GM10248 (cell line): Measurements from ENCODE around the gene GPATCH2.

Experiments used
- CTCF ChIA-PET: fragments of 300-600 bp; sonication (Branson Sonifier 250); formaldehyde crosslinking; extraction: SDS; loops from one replicate; lab custom pipeline; 2021; ENCODE audit warnings: antibody characterized with exemption; lab: Yijun Ruan, JAX
- POLR2A ChIA-PET: fragments of 350-650 bp; sonication (Branson Sonifier 250); formaldehyde crosslinking; extraction: SDS; loops from one replicate; lab custom pipeline; 2020; ENCODE audit warnings: antibody characterized with exemption; lab: Yijun Ruan, JAX
- DNase-seq: peaks from one replicate; pipeline ENCODE4 v3.0.0; 2012; ENCODE audit errors: extremely low spot score
- TF ChIP-seq, protein P1 (sequence below): IDR thresholded peaks from 2 replicates; pipeline ENCODE4 v1.5.1; 2012; ENCODE audit warnings: mild to moderate bottlenecking, low read depth; ENCODE audit errors: extremely low read depth, missing control alignments, control extremely low read depth

GPATCH2 gene

GRCh38 chr1:217540321-217540720, 90.6 kb downstream of the GPATCH2 start:
- ChIA-PET CTCF (interaction anchor here (0.9 kb wide), 1 partner anchor 14 kb away, joined by 3 read pairs; no protein-coding TSS in a partner anchor), POLR2A (no interaction called here)
- no peak for DNase-seq
- TF ChIP-seq, protein P1, sequence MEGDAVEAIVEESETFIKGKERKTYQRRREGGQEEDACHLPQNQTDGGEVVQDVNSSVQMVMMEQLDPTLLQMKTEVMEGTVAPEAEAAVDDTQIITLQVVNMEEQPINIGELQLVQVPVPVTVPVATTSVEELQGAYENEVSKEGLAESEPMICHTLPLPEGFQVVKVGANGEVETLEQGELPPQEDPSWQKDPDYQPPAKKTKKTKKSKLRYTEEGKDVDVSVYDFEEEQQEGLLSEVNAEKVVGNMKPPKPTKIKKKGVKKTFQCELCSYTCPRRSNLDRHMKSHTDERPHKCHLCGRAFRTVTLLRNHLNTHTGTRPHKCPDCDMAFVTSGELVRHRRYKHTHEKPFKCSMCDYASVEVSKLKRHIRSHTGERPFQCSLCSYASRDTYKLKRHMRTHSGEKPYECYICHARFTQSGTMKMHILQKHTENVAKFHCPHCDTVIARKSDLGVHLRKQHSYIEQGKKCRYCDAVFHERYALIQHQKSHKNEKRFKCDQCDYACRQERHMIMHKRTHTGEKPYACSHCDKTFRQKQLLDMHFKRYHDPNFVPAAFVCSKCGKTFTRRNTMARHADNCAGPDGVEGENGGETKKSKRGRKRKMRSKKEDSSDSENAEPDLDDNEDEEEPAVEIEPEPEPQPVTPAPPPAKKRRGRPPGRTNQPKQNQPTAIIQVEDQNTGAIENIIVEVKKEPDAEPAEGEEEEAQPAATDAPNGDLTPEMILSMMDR, result no peak

DNA sequence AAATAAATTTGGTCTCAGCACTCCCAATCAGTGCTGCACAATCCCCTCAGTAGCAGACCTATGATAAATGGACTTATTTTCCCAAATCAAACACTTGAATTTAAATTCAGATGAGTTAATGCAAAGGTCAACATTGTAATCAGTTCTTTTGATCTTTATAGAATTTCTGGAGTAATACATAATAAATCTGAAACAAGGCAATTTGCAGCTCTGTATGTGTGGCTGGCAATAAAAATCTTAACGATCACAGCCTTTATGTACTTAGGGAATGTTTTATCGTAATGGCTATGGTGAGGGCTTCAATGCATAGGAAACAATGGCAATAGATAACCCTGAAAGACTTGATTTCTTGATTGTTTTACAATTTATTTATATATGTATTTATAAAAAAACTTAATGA, 91.4 kb downstream of the GPATCH2 start:
- TF ChIP-seq, protein P1, result no peak
- CTCF ChIA-PET, result no interaction called here
- POLR2A ChIA-PET, result no interaction called here
- DNase-seq, result no peak

GRCh38 chr1:217535601-217536377, 95.1 kb downstream of the GPATCH2 start:
- DNase-seq, result no peak
- ChIA-PET CTCF (no interaction called here), POLR2A (no interaction called here)
- TF ChIP-seq, protein P1, result no peak

DNA sequence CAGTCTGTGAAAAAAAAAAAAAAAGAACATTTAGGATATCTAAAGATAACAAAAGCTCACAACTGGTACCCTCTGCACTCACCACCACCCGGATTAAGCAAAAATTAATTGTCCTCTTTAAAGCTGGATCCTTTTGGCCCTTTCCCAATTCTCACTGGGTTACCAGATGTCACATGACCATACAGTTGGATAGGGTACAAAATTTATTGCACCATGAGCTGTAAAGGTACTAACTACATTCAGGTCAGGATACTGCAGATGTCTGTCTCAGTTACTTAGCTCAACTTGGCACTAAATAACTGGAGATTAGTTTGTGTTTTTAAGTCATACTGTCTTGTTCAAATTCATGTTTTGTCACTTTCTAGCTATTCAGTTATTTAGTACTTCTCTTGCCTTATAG, 96.3 kb downstream of the GPATCH2 start:
- POLR2A ChIA-PET, result no interaction called here
- TF ChIP-seq, protein P1, result no peak
- CTCF ChIA-PET, result no interaction called here
- DNase-seq, result no peak

GRCh38 chr1:217528271-217528670, 102.6 kb downstream of the GPATCH2 start:
- TF ChIP-seq, protein P1, result no peak
- no peak for DNase-seq
- ChIA-PET CTCF (interaction anchor here (1.5 kb wide), 1 partner anchor 10 kb away, joined by 3 read pairs; no protein-coding TSS in a partner anchor), POLR2A (no interaction called here)

- DNase-seq, result no peak
- TF ChIP-seq, protein P1, result no peak
- ChIA-PET POLR2A (no interaction called here), CTCF (interaction anchor here (1.5 kb wide), 1 partner anchor 11 kb away, joined by 3 read pairs; no protein-coding TSS in a partner anchor)
Observed at GRCh38 chr1:217527151-217527550, 103.7 kb downstream of the GPATCH2 start.
